ENCODE results near the gene TMED4. TPM values are rescaled to one million over a fixed set of nuclear protein-coding genes. Genes with fewer than 3 reads are reported as not detected.

The TMED4 gene
- total RNA-seq, 1 experiment from 2014 or later, result 67.3 TPM

- ATAC-seq (peak; percentile 97), DNase-seq (ENCODE audit: low read depth, low spot score) (peak; percentile 43)
- Histone ChIP-seq H2AFZ (ENCODE audit: low read depth, low read length, poor library complexity, severe bottlenecking) (no peak overlapping the region), H4K20me1 (ENCODE audit: insufficient read depth) (no peaks in the 10 kb centered on the region), H3K4me1 (ENCODE audit: control insufficient read depth in 1 of 2, insufficient read depth in 2 of 2, low read length in 2 of 2) (peaks cover 0 to 12% of the 10 kb centered on the region in 2 experiments; a peak in 2 of 4 replicates), H3K36me3 (ENCODE audit: control insufficient read depth in 1 of 2, insufficient read depth in 2 of 2, low read length in 2 of 2) (no peaks in the 10 kb centered on the region), H3K9ac (ENCODE audit: low read length) (no peak overlapping the region), H3K4me2 (ENCODE audit: low read length) (no peak overlapping the region), H3K79me2 (ENCODE audit: insufficient read depth, low read length) (no peaks in the 10 kb centered on the region), H3K9me2 (ENCODE audit: insufficient read depth) (no peaks in the 10 kb centered on the region), H3K27ac (ENCODE audit: low read depth, low read length) (no peak overlapping the region), H3K27me3 (ENCODE audit: insufficient read depth, low read length) (no peaks in the 10 kb centered on the region), H3K4me3 (replicated peaks in 1 of 2; ENCODE audit: low read depth in 1 of 2, low read length in 2 of 2) (no peak overlapping the region), H3K9me3 (ENCODE audit: control insufficient read depth in 1 of 2, insufficient read depth in 1 of 2, low read depth in 1 of 2, low read length in 2 of 2) (no peaks in the 10 kb centered on the region)
- ChIA-PET CTCF (interaction anchor here (0.6 to 1.6 kb wide), 11 partner anchors 10 to 294 kb away, joined by 3 to 14 read pairs (median 5); partner anchors contain the start of genes DDX56 and NUDCD3), POLR2A (no interaction called here), RAD21 (ENCODE audit: low non-redundant PET in 1 of 2, low total read pairs in 2 of 2, uncharacterized antibody in 2 of 2, unreplicated experiment in 2 of 2) (no interaction called here)
- intact Hi-C loops (cut with micrococcal nuclease), result no loop called here
- peak; percentile 44 for TF ChIP-seq RAD21 (IDR thresholded peaks at IDR 0.05; ENCODE audit: low read depth)
- no peak for TF ChIP-seq MAX (IDR thresholded peaks at IDR 0.05)
- TF ChIP-seq CTCF (IDR thresholded peaks at IDR 0.05 in 2 of 3, conservative IDR thresholded peaks at IDR 0.05 in 1 of 3; ENCODE audit: borderline replicate concordance in 1 of 3, insufficient read depth in 1 of 3, low read depth in 2 of 3, low read length in 2 of 3), result peak; percentile 21 to 92 (median 86); a peak in 5 of 6 replicates
- no TSS peak for BruUV-seq (replicated peaks)
Measured at GRCh38 chr7:44534501-44534900, 47.5 kb downstream of the TMED4 start.

- H3K4me2 ChIP-seq (ENCODE audit: low read length), result no peak overlapping the region
- ChIA-PET RAD21 (ENCODE audit: low non-redundant PET in 1 of 2, low total read pairs in 2 of 2, uncharacterized antibody in 2 of 2, unreplicated experiment in 2 of 2) (no interaction called here), CTCF (interaction anchor here (0.6 to 1.6 kb wide), 9 partner anchors 10 to 293 kb away, joined by 3 to 14 read pairs (median 5); partner anchors contain the start of genes DDX56 and NUDCD3), POLR2A (no interaction called here)
- H3K4me3 ChIP-seq (replicated peaks in 1 of 2; ENCODE audit: low read depth in 1 of 2, low read length in 2 of 2), result no peak overlapping the region
- ATAC-seq (no peak), DNase-seq (ENCODE audit: low read depth, low spot score) (no peak)
- H3K36me3 ChIP-seq (ENCODE audit: control insufficient read depth in 1 of 2, insufficient read depth in 2 of 2, low read length in 2 of 2), result no peaks in the 10 kb centered on the region
- H2AFZ ChIP-seq (ENCODE audit: low read depth, low read length, poor library complexity, severe bottlenecking), result no peak overlapping the region
- BruUV-seq (replicated peaks), result no TSS peak
- no peaks in the 10 kb centered on the region for H4K20me1 ChIP-seq (ENCODE audit: insufficient read depth)
- H3K9ac ChIP-seq (ENCODE audit: low read length), result no peak overlapping the region
- intact Hi-C loops (cut with micrococcal nuclease), result no loop called here
- H3K27ac ChIP-seq (ENCODE audit: low read depth, low read length), result no peak overlapping the region
- H3K9me3 ChIP-seq (ENCODE audit: control insufficient read depth in 1 of 2, insufficient read depth in 1 of 2, low read depth in 1 of 2, low read length in 2 of 2), result no peaks in the 10 kb centered on the region
- H3K27me3 ChIP-seq (ENCODE audit: insufficient read depth, low read length), result no peaks in the 10 kb centered on the region
- peaks cover 0 to 12% of the 10 kb centered on the region in 2 experiments; a peak in 2 of 4 replicates for H3K4me1 ChIP-seq (ENCODE audit: control insufficient read depth in 1 of 2, insufficient read depth in 2 of 2, low read length in 2 of 2)
- no peaks in the 10 kb centered on the region for H3K9me2 ChIP-seq (ENCODE audit: insufficient read depth)
- no peaks in the 10 kb centered on the region for H3K79me2 ChIP-seq (ENCODE audit: insufficient read depth, low read length)
- TF ChIP-seq CEBPB (IDR thresholded peaks at IDR 0.05; ENCODE audit: low read depth) (no peak), YY1 (IDR thresholded peaks at IDR 0.05; ENCODE audit: extremely low read depth, insufficient replicate concordance, low read depth, low read length) (no peak), RAD21 (IDR thresholded peaks at IDR 0.05; ENCODE audit: low read depth) (no peak), ZNF274 (IDR thresholded peaks at IDR 0.05; ENCODE audit: low read depth, low read length) (no peak), EZH2phosphoT487 (IDR thresholded peaks at IDR 0.05; ENCODE audit: borderline replicate concordance) (no peak), JUND (IDR thresholded peaks at IDR 0.05) (no peak), EGR1 (IDR thresholded peaks at IDR 0.05; ENCODE audit: low read depth) (no peak), EZH2 (IDR thresholded peaks at IDR 0.05) (no peak), MAX (IDR thresholded peaks at IDR 0.05) (no peak), ATF3 (IDR thresholded peaks at IDR 0.05) (no peak), ELF1 (IDR thresholded peaks at IDR 0.05; ENCODE audit: borderline replicate concordance, low read depth) (no peak), REST (IDR thresholded peaks at IDR 0.05; ENCODE audit: low read depth) (no peak), POLR2A (IDR thresholded peaks at IDR 0.05; ENCODE audit: borderline replicate concordance, extremely low read depth, insufficient read depth, insufficient read length) (no peak)
Measured at GRCh38 chr7:44534087-44534486, 47.9 kb downstream of the TMED4 start.
